GM10248 (cell line): ENCODE data around the gene IGSF8.
A peak's percentile ranks its signal among the peaks of the same experiment; 100 is the strongest.

Experiments
- CTCF ChIA-PET: fragments of 300-600 bp; sonication (Branson Sonifier 250); formaldehyde crosslinking; extraction: SDS; loops from one replicate; lab custom pipeline; 2021; ENCODE audit warnings: antibody characterized with exemption; lab: Yijun Ruan, JAX
- POLR2A ChIA-PET: fragments of 350-650 bp; sonication (Branson Sonifier 250); formaldehyde crosslinking; extraction: SDS; loops from one replicate; lab custom pipeline; 2020; ENCODE audit warnings: antibody characterized with exemption; lab: Yijun Ruan, JAX
- DNase-seq: peaks from one replicate; pipeline ENCODE4 v3.0.0; 2012; ENCODE audit errors: extremely low spot score
- CTCF ChIP-seq: IDR thresholded peaks from 2 replicates; pipeline ENCODE4 v1.5.1; 2012; ENCODE audit warnings: mild to moderate bottlenecking, low read depth; ENCODE audit errors: extremely low read depth, missing control alignments, control extremely low read depth

Gene IGSF8

DNA sequence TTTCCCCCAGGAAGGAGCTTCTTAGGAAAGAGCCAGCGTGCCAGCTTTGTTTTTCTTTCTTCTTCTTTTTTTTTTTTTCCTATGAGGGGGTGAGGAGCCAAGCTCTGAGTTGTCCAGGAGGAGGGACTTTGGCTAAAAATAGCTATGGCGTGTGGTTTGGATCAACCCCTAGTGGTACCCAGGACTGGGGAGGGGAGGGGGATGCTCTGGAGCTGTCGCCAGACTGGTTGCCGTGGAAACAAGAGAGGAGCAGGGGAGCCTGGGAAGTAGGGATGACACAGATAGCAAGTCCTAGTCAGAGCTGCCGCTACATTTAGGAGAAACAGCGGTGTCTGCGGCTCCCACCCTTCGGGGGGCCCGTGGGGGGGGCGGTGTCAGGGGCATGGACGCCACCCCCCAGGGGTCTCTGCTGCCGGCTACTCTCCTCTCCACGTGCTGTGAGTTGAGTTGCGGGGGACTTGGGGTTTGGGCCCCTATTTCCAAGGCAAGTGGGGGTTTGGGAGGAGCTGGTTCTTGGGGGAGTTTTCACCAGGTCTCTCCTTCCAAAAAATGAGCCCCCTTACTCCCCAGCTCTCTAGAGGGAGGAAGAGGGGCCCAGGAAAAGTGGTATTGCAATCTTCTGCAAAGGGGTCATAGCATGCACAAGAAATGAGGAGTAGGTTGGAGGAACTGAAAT is 17.0 kb downstream of the IGSF8 start, which contains the start of gene KCNJ9:
Gene KCNJ9 (plus strand): TSS at position 278 of the 676 bp plus-strand sequence. CDS start 2,493 bp downstream, outside the sequence.
- TF ChIP-seq CTCF: no peak
- CTCF ChIA-PET: interaction anchor here (1.5 to 45.2 kb wide), 5 partner anchors 3 to 74 kb away, joined by 3 to 983 read pairs (median 8); partner anchors contain the start of genes IGSF8, KCNJ10 and KCNJ9
- POLR2A ChIA-PET: no interaction called here
- no peak for DNase-seq

DNA sequence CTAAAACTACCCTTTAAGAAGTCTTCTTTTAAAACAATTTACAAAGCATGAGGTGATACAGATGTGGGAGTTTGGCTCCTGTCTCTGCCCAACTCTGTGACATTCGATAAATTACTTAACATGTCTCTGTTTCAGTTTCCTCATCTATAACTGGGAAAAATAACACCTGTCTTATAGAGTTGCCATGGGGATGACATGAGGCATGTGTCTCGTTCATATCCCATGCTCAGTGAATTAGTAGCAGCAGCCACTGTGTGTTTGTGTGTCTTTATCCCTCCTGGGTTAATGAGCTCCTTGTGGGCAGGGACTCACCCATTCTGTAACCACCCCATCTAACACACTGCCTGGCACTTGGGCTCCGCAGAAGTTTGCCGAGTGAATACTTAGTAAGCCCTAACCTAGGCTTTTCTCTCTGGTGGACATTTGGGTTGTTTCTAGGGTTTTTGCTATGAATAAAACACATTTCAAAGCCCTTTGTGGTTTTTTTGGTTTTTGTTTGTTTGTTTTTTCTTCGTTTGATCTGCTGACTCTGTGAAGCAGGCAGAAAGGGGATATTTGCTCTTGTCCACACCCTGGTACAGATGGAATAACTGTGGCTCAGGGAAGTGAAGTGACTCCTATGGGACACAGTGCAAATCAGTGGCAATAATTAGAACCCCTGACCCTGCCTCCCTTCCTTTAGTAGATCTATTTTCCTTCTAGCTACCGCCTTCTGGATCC is 17.9 kb downstream of the IGSF8 start:
- TF ChIP-seq CTCF: no peak
- POLR2A ChIA-PET: no interaction called here
- CTCF ChIA-PET: interaction anchor here (0.6 to 45.2 kb wide), 6 partner anchors 4 to 171 kb away, joined by 3 to 983 read pairs (median 15); partner anchors contain the start of genes IGSF8, KCNJ10, KCNJ9 and PIGM
- no peak for DNase-seq

DNA sequence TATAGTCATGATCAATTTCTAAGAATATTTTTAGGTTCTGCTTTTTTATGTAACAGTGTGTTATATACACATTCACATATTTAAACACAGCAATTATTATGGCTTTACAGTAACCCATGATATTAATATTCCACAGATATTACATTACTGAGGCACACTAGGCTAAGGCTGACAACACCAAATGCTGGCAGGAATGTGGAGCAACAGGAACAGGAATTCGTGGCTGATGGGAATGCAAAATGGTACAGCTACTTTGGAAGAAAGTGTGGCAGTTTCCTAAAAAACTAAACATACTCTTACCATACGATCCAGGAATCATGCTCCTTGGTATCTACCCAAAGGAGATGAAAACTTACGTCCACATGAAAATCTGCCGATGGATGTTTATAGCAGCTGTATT is 19.0 kb downstream of the IGSF8 start:
- CTCF ChIA-PET: interaction anchor here (0.9 to 45.2 kb wide), 28 partner anchors 5 to 531 kb away, joined by 3 to 983 read pairs (median 6); partner anchors contain the start of genes IGSF8, KCNJ10, KCNJ9 and NHLH1
- no peak for DNase-seq
- POLR2A ChIA-PET: no interaction called here
- TF ChIP-seq CTCF: no peak

GRCh38 chr1:160078512-160079195 is 19.8 kb downstream of the IGSF8 start:
- DNase-seq: peak; percentile 71
- CTCF ChIA-PET: interaction anchor here (0.9 to 45.2 kb wide), 43 partner anchors 6 to 873 kb away, joined by 3 to 983 read pairs (median 4); partner anchors contain the start of genes IGSF8, KCNJ10, KCNJ9 and NHLH1
- POLR2A ChIA-PET: no interaction called here
- TF ChIP-seq CTCF: peak; percentile 77

GRCh38 chr1:160077486-160077885 is 20.9 kb downstream of the IGSF8 start:
- POLR2A ChIA-PET: no interaction called here
- CTCF ChIA-PET: interaction anchor here (0.7 to 45.2 kb wide), 15 partner anchors 7 to 874 kb away, joined by 3 to 983 read pairs (median 5); partner anchors contain the start of genes IGSF8, KCNJ10, KCNJ9 and NHLH1
- no peak for DNase-seq
- TF ChIP-seq CTCF: no peak

- no peak for TF ChIP-seq CTCF
- no peak for DNase-seq
- ChIA-PET CTCF (interaction anchor here (30.0 to 45.2 kb wide), 2 partner anchors 8 to 15 kb away, joined by 983 read pairs; partner anchors contain the start of genes IGSF8, KCNJ10 and KCNJ9), POLR2A (no interaction called here)
Measured at GRCh38 chr1:160076295-160076694, 22.1 kb downstream of the IGSF8 start.
